Mesothelial cell of epicardium (in vitro differentiated cells): ENCODE measurements around the gene MAMDC2. TPM values are rescaled to one million over a fixed set of nuclear protein-coding genes. Genes with fewer than 3 reads are reported as not detected.

Experiments used
- DNase-seq, 2 experiments: peaks; one replicate each; pipeline ENCODE4 v3.0.0; 2021; ENCODE audit warnings: low spot score in 2 of 2; ENCODE audit not compliant: unreplicated experiment in 2 of 2
- H3K27ac Mint-ChIP-seq: 2 replicates; pipeline ENCODE4 v1.8.0; 2021; ENCODE audit warnings: mixed read lengths
- H3K27me3 Mint-ChIP-seq: 2 replicates; pipeline ENCODE4 v1.8.0; 2021; ENCODE audit warnings: low read depth, mixed read lengths
- H3K36me3 Mint-ChIP-seq: 2 replicates; pipeline ENCODE4 v1.8.0; 2021; ENCODE audit warnings: mixed read lengths
- H3K4me1 Mint-ChIP-seq: 2 replicates; pipeline ENCODE4 v1.8.0; 2021; ENCODE audit warnings: mixed read lengths
- H3K4me3 Mint-ChIP-seq: 2 replicates; pipeline ENCODE4 v1.8.0; 2021; ENCODE audit warnings: mild to moderate bottlenecking, moderate library complexity, mixed read lengths
- H3K9me3 Mint-ChIP-seq: 2 replicates; pipeline ENCODE4 v1.8.0; 2021; ENCODE audit warnings: mixed read lengths
- total RNA-seq: library from RNA; stranded (reverse); gene quantifications from 3 replicates; pipeline ENCODE4 v1.2.1, GENCODE V29; 2021
- TF ChIP-seq, protein P1 (sequence below): fragments of 200-600 bp; sonication (generic); IDR thresholded peaks from one replicate; pipeline ENCODE4 v1.5.0; 2021; ENCODE audit warnings: antibody characterized with exemption; ENCODE audit not compliant: unreplicated experiment

Gene MAMDC2
- total RNA-seq, 1 donor from 2014 or later, result 0.49 TPM

DNA sequence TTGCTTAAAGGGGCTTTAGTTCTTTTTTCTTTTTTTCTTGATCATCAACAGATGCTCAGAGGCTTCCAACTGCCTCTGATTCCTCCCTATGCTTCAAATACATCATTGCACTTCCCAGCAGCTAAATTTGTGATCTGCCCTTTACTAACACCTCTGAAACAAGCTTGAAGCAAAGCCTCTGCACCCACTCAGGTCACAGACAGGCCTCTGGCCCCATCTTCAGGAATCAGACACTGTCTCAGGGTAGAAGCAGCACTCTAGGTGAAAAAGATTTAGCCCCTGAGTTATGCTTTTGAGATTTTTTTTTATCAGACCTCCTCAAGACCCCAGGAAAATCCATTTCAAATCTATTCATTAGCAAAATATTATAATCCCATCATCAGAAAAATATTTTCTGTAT, 91.5 kb downstream of the MAMDC2 start:
- Mint-ChIP-seq H3K9me3 (peaks cover 3% of the 10 kb centered on the region), H3K4me3 (no peak overlapping the region), H3K27me3 (no peaks in the 10 kb centered on the region), H3K27ac (peak overlapping the region; percentile 55), H3K36me3 (peaks cover 3% of the 10 kb centered on the region), H3K4me1 (peaks cover 29% of the 10 kb centered on the region)
- DNase-seq, result no peak
- TF ChIP-seq, protein P1, sequence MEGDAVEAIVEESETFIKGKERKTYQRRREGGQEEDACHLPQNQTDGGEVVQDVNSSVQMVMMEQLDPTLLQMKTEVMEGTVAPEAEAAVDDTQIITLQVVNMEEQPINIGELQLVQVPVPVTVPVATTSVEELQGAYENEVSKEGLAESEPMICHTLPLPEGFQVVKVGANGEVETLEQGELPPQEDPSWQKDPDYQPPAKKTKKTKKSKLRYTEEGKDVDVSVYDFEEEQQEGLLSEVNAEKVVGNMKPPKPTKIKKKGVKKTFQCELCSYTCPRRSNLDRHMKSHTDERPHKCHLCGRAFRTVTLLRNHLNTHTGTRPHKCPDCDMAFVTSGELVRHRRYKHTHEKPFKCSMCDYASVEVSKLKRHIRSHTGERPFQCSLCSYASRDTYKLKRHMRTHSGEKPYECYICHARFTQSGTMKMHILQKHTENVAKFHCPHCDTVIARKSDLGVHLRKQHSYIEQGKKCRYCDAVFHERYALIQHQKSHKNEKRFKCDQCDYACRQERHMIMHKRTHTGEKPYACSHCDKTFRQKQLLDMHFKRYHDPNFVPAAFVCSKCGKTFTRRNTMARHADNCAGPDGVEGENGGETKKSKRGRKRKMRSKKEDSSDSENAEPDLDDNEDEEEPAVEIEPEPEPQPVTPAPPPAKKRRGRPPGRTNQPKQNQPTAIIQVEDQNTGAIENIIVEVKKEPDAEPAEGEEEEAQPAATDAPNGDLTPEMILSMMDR, result no peak

DNA sequence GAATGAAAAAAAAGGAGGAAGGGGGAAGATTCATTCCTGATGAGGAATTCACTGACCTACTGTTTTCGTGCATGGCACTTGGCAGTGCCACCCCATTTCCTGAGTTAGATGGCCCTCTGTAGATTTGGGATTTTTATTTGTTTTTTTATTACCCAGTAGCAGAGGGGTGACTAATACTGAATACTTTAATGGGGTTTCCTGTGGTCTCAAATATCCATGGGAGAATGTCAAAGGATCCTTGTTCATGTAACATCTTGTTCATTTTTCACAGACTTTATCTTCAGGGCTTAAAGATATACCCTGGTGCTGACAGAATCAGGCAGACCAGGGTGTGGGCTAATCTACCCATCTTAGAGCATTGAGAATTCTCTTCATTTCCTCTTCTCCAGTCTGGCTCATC, 93.0 kb downstream of the MAMDC2 start:
- Mint-ChIP-seq H3K4me3 (no peak overlapping the region), H3K4me1 (peaks cover 26% of the 10 kb centered on the region), H3K36me3 (peaks cover 3% of the 10 kb centered on the region), H3K27me3 (no peaks in the 10 kb centered on the region), H3K27ac (no peak overlapping the region), H3K9me3 (peaks cover 9% of the 10 kb centered on the region)
- TF ChIP-seq, protein P1, result no peak
- DNase-seq, result no peak

DNA sequence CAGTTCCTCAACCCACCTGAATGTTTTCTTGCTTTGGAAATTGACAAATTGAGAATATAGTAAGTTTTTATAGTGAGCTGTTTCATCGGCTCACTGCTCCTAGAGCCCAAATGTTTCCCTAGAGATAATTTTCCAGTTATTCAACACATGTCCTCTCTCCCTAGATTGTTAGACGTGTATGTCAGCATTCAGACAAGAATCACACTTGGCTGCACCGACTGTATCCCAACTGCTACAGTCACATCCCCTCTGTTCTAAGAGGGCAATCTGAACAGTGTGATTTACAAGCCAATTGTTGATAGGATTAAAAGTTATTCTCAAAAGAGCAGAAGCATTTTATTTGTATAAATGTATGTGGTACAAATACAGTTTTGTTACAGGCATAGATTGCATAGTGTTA, 93.9 kb downstream of the MAMDC2 start:
- peaks cover 9% of the 10 kb centered on the region for H3K9me3 Mint-ChIP-seq
- H3K4me3 Mint-ChIP-seq, result no peak overlapping the region
- no peak overlapping the region for H3K27ac Mint-ChIP-seq
- peaks cover 3% of the 10 kb centered on the region for H3K36me3 Mint-ChIP-seq
- peaks cover 25% of the 10 kb centered on the region for H3K4me1 Mint-ChIP-seq
- no peaks in the 10 kb centered on the region for H3K27me3 Mint-ChIP-seq
- no peak for DNase-seq
- TF ChIP-seq, protein P1, result no peak

DNA sequence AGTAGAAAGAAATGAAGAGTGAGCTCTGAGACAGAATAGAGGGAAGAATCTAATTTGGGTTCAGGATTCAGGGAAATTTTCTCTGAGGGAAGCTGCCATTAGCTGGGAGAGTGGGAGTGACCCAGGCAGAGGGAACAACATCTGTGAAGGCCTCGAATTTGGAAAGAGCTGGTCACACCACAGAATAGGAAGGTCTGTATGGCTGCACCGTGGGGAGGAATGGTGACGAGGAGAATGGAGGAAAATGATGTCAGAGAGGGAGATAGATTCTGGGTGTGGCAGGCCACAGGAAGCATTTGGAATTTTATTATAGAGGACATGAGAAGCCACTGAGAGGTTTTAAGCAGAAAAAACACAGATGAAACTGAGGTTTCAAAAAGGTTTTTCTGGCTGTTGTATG, 98.5 kb downstream of the MAMDC2 start:
- no peaks in the 10 kb centered on the region for H3K27me3 Mint-ChIP-seq
- H3K4me3 Mint-ChIP-seq, result no peak overlapping the region
- H3K27ac Mint-ChIP-seq, result no peak overlapping the region
- TF ChIP-seq, protein P1, result no peak
- H3K4me1 Mint-ChIP-seq, result peaks cover 17% of the 10 kb centered on the region
- peaks cover 9% of the 10 kb centered on the region for H3K9me3 Mint-ChIP-seq
- H3K36me3 Mint-ChIP-seq, result peaks cover 3% of the 10 kb centered on the region
- no peak for DNase-seq

DNA sequence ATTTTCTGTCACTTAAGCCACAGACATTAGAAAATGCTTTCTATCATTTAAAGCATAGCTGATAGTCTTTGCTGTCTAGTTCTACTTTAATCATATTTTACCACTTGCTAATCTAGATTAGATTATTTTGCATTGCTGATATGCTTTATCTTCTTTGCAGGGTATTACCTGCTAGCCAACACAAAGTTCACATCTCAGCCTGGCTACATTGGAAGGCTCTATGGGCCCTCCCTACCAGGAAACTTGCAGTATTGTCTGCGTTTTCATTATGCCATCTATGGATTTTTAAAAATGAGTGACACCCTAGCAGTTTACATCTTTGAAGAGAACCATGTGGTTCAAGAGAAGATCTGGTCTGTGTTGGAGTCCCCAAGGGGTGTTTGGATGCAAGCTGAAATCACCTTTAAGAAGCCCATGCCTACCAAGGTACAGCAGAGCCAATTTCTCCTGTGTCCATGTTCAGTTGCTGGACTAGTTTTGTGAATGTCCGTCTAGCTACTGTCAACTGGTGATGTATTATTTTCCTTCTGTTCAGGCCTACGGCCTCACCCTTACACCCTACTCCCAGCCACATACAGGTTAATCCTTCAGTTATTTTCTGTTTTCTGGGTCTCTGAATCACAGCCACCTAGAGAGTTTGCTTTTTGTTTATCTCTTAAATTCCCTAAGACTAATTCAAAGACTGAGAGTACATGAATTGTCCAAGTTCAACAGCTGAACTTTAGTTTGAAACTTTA, 99.9 kb downstream of the MAMDC2 start:
- TF ChIP-seq, protein P1, result no peak
- peak overlapping the region; percentile 28 for H3K27ac Mint-ChIP-seq
- H3K4me1 Mint-ChIP-seq, result peaks cover 17% of the 10 kb centered on the region
- H3K9me3 Mint-ChIP-seq, result peaks cover 9% of the 10 kb centered on the region
- no peak overlapping the region for H3K4me3 Mint-ChIP-seq
- no peaks in the 10 kb centered on the region for H3K27me3 Mint-ChIP-seq
- DNase-seq, result no peak
- H3K36me3 Mint-ChIP-seq, result peaks cover 3% of the 10 kb centered on the region
